ENCODE data around the gene METTL25B.
"Not testable (repeated sequence)": the region's sequence is repeated elsewhere in the genome, so short reads cannot be mapped to it uniquely, and the experiment has no call there.

Gene METTL25B

DNA sequence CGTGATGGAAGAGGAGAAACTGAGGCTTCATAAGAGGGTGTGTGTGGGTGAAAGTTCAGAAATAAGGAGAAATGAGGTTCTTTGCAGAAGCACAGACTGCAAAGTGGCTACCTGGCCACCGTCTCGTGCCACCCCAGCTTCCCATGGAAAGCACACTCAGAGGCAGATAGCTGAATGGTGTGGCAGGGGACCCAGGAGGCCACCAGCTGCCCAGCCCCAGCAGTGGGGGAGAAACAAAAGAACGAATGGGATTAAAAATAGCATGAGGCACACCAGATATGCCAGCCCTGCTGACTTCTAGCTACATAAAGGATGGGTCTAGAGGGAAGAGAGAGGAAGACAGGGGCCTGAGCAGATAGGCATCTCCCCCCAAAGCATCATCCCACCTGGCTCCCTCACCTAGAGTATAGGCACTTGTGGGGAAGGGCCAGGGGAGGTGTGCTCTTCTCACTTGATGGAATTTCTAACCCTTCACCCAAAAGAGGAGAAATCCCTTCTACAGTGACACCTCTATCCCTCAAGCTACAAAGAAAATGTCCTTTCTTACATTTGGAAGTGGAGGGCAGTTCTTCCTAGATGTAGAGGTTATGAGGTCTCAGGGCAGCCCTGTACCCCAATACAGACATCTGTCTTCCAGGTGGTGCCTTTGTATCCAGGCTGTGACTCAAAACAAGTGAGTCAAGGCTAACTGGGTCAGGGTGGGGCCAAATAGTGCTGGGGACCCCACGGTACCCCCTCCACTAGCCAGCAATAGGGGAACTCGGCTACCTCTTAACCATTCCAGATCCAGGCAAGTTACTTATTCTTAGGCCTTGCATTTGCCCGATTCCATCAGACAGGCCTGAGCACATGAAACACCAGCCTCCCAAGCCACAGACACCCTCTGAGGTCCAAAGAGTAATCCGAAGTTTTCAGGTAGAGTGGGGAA lies 19.7 kb downstream of the METTL25B start:
- in situ Hi-C loops (cut with MboI; ENCODE audit: low sequenced_read_pairs), result no loop called here

- in situ Hi-C loops (cut with MboI; ENCODE audit: low sequenced_read_pairs), result no loop called here
Measured at GRCh38 chr1:156748670-156749418, 20.6 kb downstream of the METTL25B start.

DNA sequence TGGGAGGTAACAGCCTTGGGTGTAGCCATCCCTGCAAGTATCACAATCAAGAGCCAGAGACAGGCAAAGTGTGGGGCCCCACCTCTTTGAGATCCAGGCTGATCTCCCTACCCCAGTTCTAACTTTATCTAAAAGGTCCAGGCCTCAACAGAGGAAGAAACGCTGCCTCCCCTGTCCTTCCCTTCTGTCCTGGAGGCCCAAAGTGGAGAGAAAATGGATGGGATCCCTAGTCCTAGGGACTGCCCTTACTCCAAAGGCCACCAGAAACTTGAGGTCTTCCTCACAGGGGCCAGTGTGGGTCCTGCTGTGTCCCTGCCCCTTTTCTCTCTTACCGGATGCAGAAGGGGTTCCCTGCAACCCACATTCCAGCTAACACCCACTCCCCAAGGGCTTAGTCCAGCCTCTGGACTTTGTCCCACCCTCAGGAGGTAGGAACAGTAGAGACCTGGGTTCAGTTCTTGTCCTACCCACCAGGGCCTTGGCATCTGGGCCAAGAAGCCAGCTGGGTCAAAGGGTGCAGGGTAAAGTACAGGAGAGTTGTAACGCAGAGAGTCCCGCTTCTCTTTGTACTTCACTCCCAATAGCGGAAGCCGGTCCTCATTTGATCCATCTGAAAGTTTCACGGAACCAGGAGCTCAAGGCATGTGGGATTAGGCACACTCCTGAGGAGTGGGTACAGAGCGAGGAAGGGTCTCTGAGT lies 21.3 kb downstream of the METTL25B start:
- in situ Hi-C loops (cut with MboI; ENCODE audit: low sequenced_read_pairs), result no loop called here

DNA sequence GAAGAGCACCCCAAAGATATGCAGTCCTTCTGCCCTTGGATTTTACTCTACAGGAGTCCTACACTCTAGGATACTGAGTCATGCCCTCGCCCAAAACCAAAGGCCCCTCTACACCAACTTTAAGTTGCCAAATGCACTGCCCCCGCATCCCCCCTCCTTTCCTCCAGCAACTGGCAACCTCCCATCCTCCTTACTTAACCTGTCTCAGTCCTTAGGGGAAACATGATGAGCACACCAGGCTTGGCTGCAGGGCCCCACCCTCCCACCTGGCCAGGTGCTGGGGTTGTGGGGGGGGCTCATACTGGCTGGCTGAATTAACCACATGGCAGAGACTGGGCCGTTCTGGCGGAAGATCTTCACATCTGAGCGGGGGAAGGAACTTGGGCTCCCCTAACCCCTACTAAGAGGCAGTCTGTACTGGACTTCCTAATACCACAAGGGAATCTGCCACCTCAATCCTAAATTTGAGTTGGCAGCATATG lies 22.0 kb downstream of the METTL25B start:
- in situ Hi-C loops (cut with MboI; ENCODE audit: low sequenced_read_pairs), result no loop called here

DNA sequence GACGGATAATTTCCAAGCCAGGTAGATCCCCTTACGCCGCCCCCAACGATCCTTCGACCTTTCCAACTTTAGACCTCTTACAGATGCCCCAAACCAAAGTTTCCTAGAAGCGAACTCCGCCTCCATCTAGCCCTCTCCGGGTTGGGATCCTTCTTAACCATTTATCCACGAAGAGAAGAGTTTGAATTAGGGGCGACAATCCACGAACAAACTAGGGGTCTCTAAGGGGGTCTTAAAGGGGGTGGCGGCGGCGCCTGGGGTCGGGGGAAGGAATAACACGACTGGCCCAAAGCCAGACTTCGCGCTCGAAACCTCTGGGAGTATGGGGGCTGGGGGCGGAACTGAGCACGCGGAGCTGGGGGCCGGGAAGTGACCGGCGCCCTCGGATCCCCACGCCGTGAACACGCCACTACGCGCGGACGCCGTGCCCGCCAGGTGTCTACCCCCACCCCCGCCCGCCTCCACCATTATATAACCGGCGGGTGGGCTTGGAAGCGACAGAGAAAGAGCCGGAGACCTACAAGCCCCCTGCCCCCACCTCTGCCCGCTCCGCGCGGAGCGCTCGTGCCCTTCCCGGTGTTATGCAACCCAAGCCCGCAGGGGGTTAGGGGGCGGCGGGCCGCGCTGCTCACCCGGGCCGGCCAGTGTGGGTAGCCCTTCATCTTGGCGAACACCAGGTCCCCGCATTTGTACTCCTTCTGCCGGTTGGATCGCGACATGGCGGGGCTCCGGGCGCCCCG lies 22.6 kb downstream of the METTL25B start:
- in situ Hi-C loops (cut with MboI; ENCODE audit: low sequenced_read_pairs), result no loop called here

- in situ Hi-C loops (cut with MboI; ENCODE audit: low sequenced_read_pairs), result no loop called here
Measured at GRCh38 chr1:156751451-156751756, 23.1 kb downstream of the METTL25B start, which contains the start of gene HDGF. Gene HDGF (minus strand): TSS chr1:156751675. CDS start chr1:156751429, 246 bp downstream.

DNA sequence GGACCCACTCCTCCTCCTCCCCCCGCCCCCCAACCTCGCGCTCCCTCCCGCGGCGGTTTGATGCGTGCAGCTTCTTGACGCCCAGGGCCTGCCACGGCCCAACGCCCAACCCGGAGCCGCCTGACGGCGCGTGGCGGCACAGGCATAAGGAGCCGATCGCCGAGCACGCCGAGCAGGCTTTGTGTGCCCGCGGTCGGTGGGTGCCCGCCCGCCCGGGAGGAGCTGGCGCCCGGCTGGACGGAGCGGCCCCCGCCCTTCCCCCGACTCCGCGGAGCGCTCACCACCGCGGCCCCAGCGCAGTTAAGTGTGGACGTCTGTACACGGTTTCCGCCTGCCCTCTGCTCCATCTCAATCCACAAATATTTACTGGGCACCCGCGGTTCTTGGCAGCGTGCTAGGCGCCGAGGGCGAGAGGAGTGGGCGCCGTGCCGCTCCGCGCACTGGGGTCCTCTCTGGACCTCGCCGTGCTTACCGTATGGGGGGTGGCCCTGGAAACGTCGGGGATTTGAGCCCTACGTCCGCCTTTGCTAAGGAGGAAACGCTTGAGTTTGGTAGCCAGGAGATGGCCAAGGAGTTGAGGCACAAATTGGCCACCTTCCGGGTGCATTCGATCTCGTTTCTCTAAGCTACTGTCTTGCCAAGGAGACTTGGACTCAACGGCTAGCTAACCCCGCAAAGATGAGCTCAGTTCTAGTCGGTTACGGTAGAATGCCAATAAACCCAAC lies 23.6 kb downstream of the METTL25B start:
- in situ Hi-C loops (cut with MboI; ENCODE audit: low sequenced_read_pairs), result no loop called here

GRCh38 chr1:156752843-156753482 lies 24.7 kb downstream of the METTL25B start:
- in situ Hi-C loops (cut with MboI; ENCODE audit: low sequenced_read_pairs), result no loop called here

- in situ Hi-C loops (cut with MboI; ENCODE audit: low sequenced_read_pairs), result no loop called here
Measured at GRCh38 chr1:156754219-156754618, 25.9 kb downstream of the METTL25B start.

DNA sequence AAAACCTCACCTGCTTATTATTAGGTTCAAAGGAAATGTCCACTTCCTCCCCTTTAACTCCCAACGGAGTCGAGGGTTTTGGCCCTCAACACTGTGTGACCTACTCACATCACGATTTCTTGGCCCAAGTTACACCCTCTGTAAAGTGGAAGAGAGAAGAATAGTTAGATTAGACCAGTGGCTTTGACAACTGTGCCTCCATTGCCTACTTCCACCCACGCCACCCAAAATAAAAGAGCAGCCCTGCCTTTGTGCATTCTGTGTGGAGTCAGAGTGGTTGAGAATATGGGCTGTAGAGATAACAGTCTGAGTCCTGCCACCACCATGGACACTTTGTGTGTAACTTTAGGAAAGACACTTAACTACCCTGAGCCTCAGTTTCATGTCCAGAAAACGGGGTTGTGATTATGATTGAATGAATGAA lies 27.3 kb downstream of the METTL25B start:
- in situ Hi-C loops (cut with MboI; ENCODE audit: low sequenced_read_pairs), result no loop called here

DNA sequence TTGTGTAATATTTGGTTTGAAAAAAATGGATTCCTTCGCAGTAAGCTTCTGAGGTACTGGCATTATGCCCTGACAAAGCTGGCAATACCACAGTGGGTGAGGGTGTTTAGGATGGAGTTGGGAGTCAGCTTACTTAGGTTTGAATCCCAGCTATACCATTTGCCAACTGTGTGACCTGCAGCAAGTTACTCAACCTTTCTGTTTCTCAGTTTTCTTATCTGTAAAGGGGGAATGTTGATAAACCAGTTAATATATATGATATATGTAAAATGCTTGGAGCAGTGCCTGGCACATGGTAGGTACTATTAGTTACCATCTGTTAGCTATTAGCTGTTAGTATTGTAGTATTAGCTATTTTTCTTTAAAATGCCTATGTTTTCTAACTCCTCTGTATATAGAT lies 28.1 kb downstream of the METTL25B start:
- in situ Hi-C loops (cut with MboI; ENCODE audit: low sequenced_read_pairs), result no loop called here

DNA sequence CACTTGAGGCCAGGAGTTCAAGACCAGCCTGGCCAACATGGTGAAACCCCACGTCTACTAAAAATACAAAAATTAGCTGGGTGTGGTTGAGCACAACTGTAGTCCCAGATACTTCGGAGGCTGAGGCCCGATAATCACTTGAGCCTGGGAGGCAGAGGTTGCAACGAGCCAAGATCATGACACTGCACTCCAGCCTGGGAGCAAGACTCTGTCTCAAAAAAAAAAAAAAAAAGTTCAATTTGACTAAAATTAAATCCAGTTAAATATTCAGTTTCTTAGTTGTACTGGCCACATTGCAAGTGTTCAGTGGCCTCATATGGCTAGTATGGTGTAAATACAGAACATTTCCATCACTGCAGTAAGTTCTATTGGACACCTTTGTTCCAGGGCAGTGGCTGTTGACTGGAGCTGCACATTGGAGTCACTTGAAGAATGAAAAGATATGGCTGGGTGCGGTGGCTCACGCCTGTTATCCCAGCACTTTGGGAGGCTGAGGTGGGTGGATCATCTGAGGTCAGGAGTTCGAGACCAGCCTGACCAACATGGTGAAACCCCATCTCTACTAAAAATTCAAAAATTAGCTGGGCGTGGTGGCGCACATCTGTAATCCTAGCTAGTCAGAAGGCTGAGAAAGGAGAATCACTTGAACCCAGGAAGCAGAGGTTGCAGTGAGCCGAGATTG lies 29.4 kb downstream of the METTL25B start:
- in situ Hi-C loops (cut with MboI; ENCODE audit: low sequenced_read_pairs), result not testable (repeated sequence)

DNA sequence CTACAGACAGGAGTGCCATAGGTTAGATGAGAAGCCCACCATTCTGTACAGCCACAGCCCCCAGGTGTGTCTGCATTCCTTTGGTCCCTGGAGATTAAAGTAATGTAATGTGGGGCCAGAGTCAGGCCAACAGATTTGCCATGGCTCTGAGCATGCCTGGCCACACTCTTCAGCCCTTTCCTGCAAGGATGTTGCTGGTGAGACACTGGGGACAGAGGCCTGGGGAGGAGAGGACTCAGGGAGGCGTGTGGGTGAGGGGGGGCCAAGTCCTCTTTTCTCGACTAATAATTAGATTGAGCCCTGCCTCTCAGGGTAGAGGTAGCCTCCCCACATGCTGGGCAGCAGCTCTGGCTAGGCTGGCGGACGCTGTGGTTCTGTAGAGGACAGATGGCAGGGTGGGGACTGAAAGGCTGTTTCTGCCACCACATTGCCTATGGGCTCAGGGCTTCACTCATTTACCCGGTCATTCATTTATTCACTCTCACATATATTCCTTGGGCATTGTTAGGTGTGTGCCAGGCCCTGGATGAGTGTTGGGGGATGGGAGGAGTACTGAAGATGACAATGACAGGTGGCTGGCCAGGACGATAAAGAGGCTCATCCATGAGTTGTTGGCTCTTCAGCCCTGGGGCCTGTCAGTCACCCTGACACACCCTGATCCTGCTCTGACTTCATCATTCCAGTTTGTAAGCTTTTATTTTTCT lies 32.0 kb downstream of the METTL25B start:
- in situ Hi-C loops (cut with MboI; ENCODE audit: low sequenced_read_pairs), result no loop called here

DNA sequence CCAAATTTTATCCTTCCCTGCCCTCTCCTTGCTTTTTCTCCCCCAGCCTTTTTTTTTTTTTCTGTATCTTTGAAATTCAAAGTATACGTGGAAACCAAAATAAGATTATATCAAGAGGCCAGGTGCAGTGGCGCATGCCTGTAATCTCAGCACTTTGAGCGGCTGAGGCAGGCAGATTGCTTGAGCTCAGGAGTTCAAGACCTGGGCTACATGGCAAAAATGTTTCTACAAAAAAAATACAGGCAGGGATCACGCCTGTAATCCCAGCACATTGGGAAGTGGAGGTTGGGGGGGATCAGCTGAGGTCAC lies 32.5 kb downstream of the METTL25B start:
- in situ Hi-C loops (cut with MboI; ENCODE audit: low sequenced_read_pairs), result no loop called here

DNA sequence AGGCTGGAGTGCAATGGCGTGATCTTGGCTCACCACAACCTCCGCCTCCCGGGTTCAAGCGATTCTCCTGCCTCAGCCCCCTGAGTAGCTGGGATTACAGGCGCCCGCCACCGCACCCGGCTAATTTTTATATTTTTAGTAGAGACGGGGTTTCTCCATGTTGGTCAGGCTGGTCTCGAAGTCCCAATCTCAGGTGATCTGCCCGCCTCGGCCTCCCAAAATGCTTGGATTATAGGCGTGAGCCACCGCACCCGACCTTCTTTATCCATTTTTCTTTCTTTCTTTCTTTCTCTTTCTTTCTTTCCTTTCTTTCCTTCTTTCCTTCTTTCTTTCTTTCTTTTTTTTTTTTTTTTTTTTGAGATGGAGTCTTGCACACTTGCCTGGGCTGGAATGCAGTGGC lies 36.9 kb downstream of the METTL25B start:
- in situ Hi-C loops (cut with MboI; ENCODE audit: low sequenced_read_pairs), result not testable (repeated sequence)

DNA sequence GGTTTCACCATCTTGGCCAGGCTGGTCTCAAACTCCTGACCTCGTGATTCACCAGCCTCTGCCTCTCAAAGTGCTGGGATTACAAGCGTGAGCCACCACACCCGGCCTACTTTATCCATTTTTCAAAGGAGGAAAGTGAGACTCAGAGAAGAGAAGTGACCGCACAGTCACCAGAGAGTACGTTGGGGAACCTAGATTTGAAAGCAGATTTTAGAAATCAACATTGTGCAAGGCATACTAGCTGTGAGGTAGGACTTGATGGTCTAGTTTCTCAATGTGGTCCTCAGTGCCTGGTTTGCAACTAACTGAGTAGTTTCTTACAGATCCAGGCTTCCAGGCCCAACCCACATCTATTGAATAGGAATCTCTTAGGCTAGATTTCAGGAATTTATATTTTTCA lies 37.4 kb downstream of the METTL25B start:
- in situ Hi-C loops (cut with MboI; ENCODE audit: low sequenced_read_pairs), result no loop called here

DNA sequence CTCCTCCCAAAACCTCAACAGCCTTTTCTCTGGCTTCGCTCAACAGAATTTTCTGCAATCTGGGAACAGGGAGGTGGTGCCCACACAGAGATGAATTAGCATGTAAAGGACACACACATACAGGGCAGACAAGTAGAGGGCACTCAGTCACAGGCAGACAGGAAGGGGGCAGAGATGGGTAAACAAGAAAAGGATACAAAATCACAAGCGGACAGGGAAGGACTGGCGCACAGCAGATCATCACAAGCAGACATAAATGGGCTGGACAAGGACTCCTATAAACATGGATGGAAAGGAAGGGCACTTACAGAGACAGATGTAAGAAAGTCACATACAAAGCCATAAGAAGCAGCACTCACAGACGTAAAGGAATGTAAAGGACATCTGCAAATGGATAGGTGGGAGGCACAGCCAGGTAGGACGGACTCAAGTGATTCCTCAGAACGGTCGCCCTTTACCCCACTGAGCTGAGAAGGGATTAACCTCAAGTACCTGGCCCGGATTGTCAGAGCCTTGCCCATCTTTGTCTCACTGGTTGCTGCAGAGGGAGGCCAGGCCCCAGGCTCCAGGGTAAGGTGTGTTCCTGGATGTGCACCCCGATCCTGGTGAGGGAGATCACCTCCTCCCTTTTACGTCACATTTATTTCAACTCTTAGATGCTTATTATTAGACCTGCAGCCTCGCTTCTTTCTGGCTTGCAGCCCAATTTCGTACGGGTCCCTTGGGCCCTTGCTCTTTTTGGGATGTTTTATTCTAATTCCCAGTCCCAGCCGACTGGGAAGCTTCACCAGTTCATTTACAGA lies 38.2 kb downstream of the METTL25B start:
- in situ Hi-C loops (cut with MboI; ENCODE audit: low sequenced_read_pairs), result no loop called here
